Urothelium cell line (cell line): ENCODE measurements around the gene LMO1.

Source experiments
- DNase-seq: peaks from one replicate; pipeline ENCODE4 v3.0.0; 2011; ENCODE audit warnings: low spot score, mixed read lengths
- FAIRE-seq: peaks from 2 replicates; lab custom pipeline; 2011; peaks lifted over from hg19 to GRCh38; lab: Jason Lieb, UNC

The LMO1 gene

GRCh38 chr11:8207080-8208000 lies 56.3 kb downstream of the LMO1 start:
- peak; percentile 53 for DNase-seq
- no peak for FAIRE-seq

GRCh38 chr11:8206251-8207079 lies 57.2 kb downstream of the LMO1 start:
- DNase-seq, result no peak

GRCh38 chr11:8205566-8205965 lies 58.1 kb downstream of the LMO1 start:
- FAIRE-seq (no peak), DNase-seq (no peak)

More at GRCh38 chr11:8206251-8207079, 57.2 kb downstream of the LMO1 start:
- no peak for FAIRE-seq

- no peak for FAIRE-seq
- no peak for DNase-seq
Measured at GRCh38 chr11:8204596-8204995, 59.1 kb downstream of the LMO1 start.

GRCh38 chr11:8204025-8204424 lies 59.7 kb downstream of the LMO1 start:
- DNase-seq (no peak), FAIRE-seq (no peak)

GRCh38 chr11:8203414-8203715 lies 60.3 kb downstream of the LMO1 start:
- FAIRE-seq, result no peak

GRCh38 chr11:8202516-8203413 lies 60.9 kb downstream of the LMO1 start:
- FAIRE-seq, result no peak
- no peak for DNase-seq

More at GRCh38 chr11:8203414-8203715, 60.3 kb downstream of the LMO1 start:
- no peak for DNase-seq

GRCh38 chr11:8201644-8202365 lies 61.9 kb downstream of the LMO1 start:
- DNase-seq (no peak), FAIRE-seq (no peak)

- no peak for DNase-seq
- no peak for FAIRE-seq
Measured at GRCh38 chr11:8199676-8200075, 64.0 kb downstream of the LMO1 start.

- DNase-seq (no peak), FAIRE-seq (no peak)
Measured at GRCh38 chr11:8196749-8197148, 66.9 kb downstream of the LMO1 start.

- FAIRE-seq (no peak), DNase-seq (no peak)
Measured at GRCh38 chr11:8194956-8195355, 68.7 kb downstream of the LMO1 start.

GRCh38 chr11:8192896-8193209 lies 70.8 kb downstream of the LMO1 start:
- FAIRE-seq (no peak), DNase-seq (no peak)

- DNase-seq (peak; percentile 83), FAIRE-seq (peak; percentile 61)
Measured at GRCh38 chr11:8192016-8192895, 71.4 kb downstream of the LMO1 start.

- no peak for FAIRE-seq
- no peak for DNase-seq
Measured at GRCh38 chr11:8190431-8190830, 73.2 kb downstream of the LMO1 start.

- no peak for FAIRE-seq
- no peak for DNase-seq
Measured at GRCh38 chr11:8186429-8186828, 77.2 kb downstream of the LMO1 start.

- DNase-seq, result no peak
- FAIRE-seq, result no peak
Measured at GRCh38 chr11:8183111-8183510, 80.6 kb downstream of the LMO1 start.

- DNase-seq (no peak), FAIRE-seq (no peak)
Measured at GRCh38 chr11:8180469-8180868, 83.2 kb downstream of the LMO1 start.

- FAIRE-seq (no peak), DNase-seq (no peak)
Measured at GRCh38 chr11:8178297-8178696, 85.4 kb downstream of the LMO1 start.

GRCh38 chr11:8177136-8177535 lies 86.5 kb downstream of the LMO1 start:
- no peak for DNase-seq
- no peak for FAIRE-seq
